ENCODE results near the gene NRBF2. TPM values are rescaled to one million over a fixed set of nuclear protein-coding genes. Genes with fewer than 3 reads are reported as not detected.
A peak's percentile ranks its signal among the peaks of the same experiment; 100 is the strongest.

Gene NRBF2
- total and polyA plus RNA-seq, 4 donors = 13.7 to 31.8 (median 22.3) TPM

DNA sequence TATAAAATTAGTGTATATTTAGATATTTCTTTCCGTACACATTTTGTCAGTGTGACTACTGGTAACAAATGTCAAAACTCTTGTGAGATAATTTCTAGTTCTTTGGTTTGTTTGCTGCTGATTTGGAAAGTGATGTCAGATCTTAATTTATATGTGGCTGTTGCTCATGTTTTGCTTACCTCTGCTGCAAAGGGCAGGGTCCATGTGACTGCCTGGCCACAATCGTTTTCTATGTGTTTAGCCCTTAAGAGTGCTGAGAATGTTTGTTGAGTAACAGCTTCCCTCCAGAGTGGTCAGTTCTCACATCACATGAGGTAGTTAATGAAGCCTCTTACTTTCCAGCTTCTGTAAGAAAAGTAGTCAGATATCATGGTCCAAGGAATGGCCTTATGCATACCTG is 4.2 kb downstream of the NRBF2 start:
- TF ChIP-seq FOXA1 (IDR thresholded peaks at IDR 0.05) (no peak), HNF4A (conservative IDR thresholded peaks at IDR 0.05) (peak; percentile 74 to 78), RXRA (IDR thresholded peaks at IDR 0.05) (peak in 1 of 2 donors; percentile 36), RAD21 (IDR thresholded peaks at IDR 0.05) (no peak), NR2F2 (IDR thresholded peaks at IDR 0.05) (no peak), HNF4G (IDR thresholded peaks at IDR 0.05) (peak; percentile 31), SP1 (IDR thresholded peaks at IDR 0.05) (peak; percentile 69), GABPA (IDR thresholded peaks at IDR 0.05 in 1 of 2, conservative IDR thresholded peaks at IDR 0.05 in 1 of 2) (no peak), JUND (IDR thresholded peaks at IDR 0.05) (peak; percentile 24 to 38), EGR1 (IDR thresholded peaks at IDR 0.05; ENCODE audit: low read depth in 2 of 2) (no peak), FOXA2 (IDR thresholded peaks at IDR 0.05) (no peak), TAF1 (conservative IDR thresholded peaks at IDR 0.05) (no peak), YY1 (IDR thresholded peaks at IDR 0.05) (no peak)
- TF ChIP-seq, protein P1, sequence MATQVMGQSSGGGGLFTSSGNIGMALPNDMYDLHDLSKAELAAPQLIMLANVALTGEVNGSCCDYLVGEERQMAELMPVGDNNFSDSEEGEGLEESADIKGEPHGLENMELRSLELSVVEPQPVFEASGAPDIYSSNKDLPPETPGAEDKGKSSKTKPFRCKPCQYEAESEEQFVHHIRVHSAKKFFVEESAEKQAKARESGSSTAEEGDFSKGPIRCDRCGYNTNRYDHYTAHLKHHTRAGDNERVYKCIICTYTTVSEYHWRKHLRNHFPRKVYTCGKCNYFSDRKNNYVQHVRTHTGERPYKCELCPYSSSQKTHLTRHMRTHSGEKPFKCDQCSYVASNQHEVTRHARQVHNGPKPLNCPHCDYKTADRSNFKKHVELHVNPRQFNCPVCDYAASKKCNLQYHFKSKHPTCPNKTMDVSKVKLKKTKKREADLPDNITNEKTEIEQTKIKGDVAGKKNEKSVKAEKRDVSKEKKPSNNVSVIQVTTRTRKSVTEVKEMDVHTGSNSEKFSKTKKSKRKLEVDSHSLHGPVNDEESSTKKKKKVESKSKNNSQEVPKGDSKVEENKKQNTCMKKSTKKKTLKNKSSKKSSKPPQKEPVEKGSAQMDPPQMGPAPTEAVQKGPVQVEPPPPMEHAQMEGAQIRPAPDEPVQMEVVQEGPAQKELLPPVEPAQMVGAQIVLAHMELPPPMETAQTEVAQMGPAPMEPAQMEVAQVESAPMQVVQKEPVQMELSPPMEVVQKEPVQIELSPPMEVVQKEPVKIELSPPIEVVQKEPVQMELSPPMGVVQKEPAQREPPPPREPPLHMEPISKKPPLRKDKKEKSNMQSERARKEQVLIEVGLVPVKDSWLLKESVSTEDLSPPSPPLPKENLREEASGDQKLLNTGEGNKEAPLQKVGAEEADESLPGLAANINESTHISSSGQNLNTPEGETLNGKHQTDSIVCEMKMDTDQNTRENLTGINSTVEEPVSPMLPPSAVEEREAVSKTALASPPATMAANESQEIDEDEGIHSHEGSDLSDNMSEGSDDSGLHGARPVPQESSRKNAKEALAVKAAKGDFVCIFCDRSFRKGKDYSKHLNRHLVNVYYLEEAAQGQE (IDR thresholded peaks at IDR 0.05) = no peak
- TF ChIP-seq, protein P2, sequence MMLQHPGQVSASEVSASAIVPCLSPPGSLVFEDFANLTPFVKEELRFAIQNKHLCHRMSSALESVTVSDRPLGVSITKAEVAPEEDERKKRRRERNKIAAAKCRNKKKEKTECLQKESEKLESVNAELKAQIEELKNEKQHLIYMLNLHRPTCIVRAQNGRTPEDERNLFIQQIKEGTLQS (IDR thresholded peaks at IDR 0.05) = peak; percentile 66
- TF ChIP-seq, protein P3, sequence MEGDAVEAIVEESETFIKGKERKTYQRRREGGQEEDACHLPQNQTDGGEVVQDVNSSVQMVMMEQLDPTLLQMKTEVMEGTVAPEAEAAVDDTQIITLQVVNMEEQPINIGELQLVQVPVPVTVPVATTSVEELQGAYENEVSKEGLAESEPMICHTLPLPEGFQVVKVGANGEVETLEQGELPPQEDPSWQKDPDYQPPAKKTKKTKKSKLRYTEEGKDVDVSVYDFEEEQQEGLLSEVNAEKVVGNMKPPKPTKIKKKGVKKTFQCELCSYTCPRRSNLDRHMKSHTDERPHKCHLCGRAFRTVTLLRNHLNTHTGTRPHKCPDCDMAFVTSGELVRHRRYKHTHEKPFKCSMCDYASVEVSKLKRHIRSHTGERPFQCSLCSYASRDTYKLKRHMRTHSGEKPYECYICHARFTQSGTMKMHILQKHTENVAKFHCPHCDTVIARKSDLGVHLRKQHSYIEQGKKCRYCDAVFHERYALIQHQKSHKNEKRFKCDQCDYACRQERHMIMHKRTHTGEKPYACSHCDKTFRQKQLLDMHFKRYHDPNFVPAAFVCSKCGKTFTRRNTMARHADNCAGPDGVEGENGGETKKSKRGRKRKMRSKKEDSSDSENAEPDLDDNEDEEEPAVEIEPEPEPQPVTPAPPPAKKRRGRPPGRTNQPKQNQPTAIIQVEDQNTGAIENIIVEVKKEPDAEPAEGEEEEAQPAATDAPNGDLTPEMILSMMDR (IDR thresholded peaks at IDR 0.05; ENCODE audit: low read depth, low read length, missing input control) = no peak
- TF ChIP-seq, protein P4, sequence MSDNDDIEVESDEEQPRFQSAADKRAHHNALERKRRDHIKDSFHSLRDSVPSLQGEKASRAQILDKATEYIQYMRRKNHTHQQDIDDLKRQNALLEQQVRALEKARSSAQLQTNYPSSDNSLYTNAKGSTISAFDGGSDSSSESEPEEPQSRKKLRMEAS (IDR thresholded peaks at IDR 0.05) = no peak
- TF ChIP-seq, protein P5, sequence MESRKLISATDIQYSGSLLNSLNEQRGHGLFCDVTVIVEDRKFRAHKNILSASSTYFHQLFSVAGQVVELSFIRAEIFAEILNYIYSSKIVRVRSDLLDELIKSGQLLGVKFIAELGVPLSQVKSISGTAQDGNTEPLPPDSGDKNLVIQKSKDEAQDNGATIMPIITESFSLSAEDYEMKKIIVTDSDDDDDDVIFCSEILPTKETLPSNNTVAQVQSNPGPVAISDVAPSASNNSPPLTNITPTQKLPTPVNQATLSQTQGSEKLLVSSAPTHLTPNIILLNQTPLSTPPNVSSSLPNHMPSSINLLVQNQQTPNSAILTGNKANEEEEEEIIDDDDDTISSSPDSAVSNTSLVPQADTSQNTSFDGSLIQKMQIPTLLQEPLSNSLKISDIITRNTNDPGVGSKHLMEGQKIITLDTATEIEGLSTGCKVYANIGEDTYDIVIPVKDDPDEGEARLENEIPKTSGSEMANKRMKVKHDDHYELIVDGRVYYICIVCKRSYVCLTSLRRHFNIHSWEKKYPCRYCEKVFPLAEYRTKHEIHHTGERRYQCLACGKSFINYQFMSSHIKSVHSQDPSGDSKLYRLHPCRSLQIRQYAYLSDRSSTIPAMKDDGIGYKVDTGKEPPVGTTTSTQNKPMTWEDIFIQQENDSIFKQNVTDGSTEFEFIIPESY (IDR thresholded peaks at IDR 0.05) = peak; percentile 28

More for the DNA sequence above, 4.2 kb downstream of the NRBF2 start:
- Histone ChIP-seq H3K9me3 (ENCODE audit: control insufficient read depth in 4 of 4, low read length in 3 of 4) (no peaks in the 10 kb centered on the region), H3K4me1 (ENCODE audit: control insufficient read depth in 4 of 4, insufficient read depth in 4 of 4, low read length in 3 of 4) (peaks cover 2 to 26% (median 7%) of the 10 kb centered on the region in 4 donors), H3K36me3 (ENCODE audit: control insufficient read depth in 4 of 4, insufficient read depth in 3 of 4, low read depth in 1 of 4, low read length in 3 of 4) (peaks cover 0 to 3% (median 2%) of the 10 kb centered on the region in 4 donors), H3K4me3 (ENCODE audit: low read depth in 1 of 3, low read length in 3 of 3) (no peak overlapping the region), H3K27me3 (ENCODE audit: control insufficient read depth in 4 of 4, insufficient read depth in 4 of 4, low read length in 3 of 4) (no peaks in the 10 kb centered on the region), H3K27ac (ENCODE audit: low read depth in 1 of 2, low read length in 2 of 2) (peak overlapping the region; percentile 37 to 98), H3K9ac (ENCODE audit: low read depth in 1 of 2, low read length in 2 of 2) (no peak overlapping the region)
- no peak for DNase-seq (ENCODE audit: low spot score)
- WGBS = 41% methylated on average over 2 of the region's 2 CpGs

All from liver (tissue), 9 donors.